GM21825 (cell line): ENCODE measurements around the gene FARP1.
"Not testable (repeated sequence)": the region's sequence is repeated elsewhere in the genome, so short reads cannot be mapped to it uniquely, and the experiment has no call there.

Experiments used
- ATAC-seq: cut with Tn5 transposase; IDR thresholded peaks from one replicate; pipeline ENCODE4 v1.9.1; 2021; ENCODE audit warnings: mild to moderate bottlenecking, moderate library complexity; ENCODE audit not compliant: unreplicated experiment

Gene FARP1

GRCh38 chr13:98222816-98223215 lies 79.9 kb downstream of the FARP1 start:
- ATAC-seq = no peak

- ATAC-seq = no peak
These were observed 80.8 kb downstream of the FARP1 start for GRCh38 chr13:98223741-98224140.

GRCh38 chr13:98224557-98224956 lies 81.7 kb downstream of the FARP1 start:
- ATAC-seq = no peak

GRCh38 chr13:98225036-98225940 lies 82.4 kb downstream of the FARP1 start:
- no peak for ATAC-seq

GRCh38 chr13:98226496-98226895 lies 83.6 kb downstream of the FARP1 start:
- ATAC-seq = no peak

- ATAC-seq = no peak
These were observed 85.9 kb downstream of the FARP1 start for GRCh38 chr13:98228661-98229341.

- not testable (repeated sequence) for ATAC-seq
These were observed 87.9 kb downstream of the FARP1 start for GRCh38 chr13:98230762-98231161.

- ATAC-seq = no peak
These were observed 89.6 kb downstream of the FARP1 start for GRCh38 chr13:98232456-98232855.

- ATAC-seq = no peak
These were observed 90.2 kb downstream of the FARP1 start for GRCh38 chr13:98233127-98233526.

- ATAC-seq = no peak
These were observed 91.5 kb downstream of the FARP1 start for GRCh38 chr13:98234348-98234747.

GRCh38 chr13:98236197-98236596 lies 93.3 kb downstream of the FARP1 start:
- no peak for ATAC-seq

GRCh38 chr13:98237331-98237730 lies 94.4 kb downstream of the FARP1 start:
- ATAC-seq = no peak

GRCh38 chr13:98239162-98240076 lies 96.5 kb downstream of the FARP1 start:
- no peak for ATAC-seq

- ATAC-seq = no peak
These were observed 97.2 kb downstream of the FARP1 start for GRCh38 chr13:98240135-98240534.

- no peak for ATAC-seq
These were observed 98.1 kb downstream of the FARP1 start for GRCh38 chr13:98240974-98241373.

GRCh38 chr13:98241976-98242375 lies 99.1 kb downstream of the FARP1 start:
- ATAC-seq = no peak

- ATAC-seq = no peak
These were observed 99.5 kb downstream of the FARP1 start for GRCh38 chr13:98242403-98242802.

- ATAC-seq = no peak
These were observed 101.0 kb downstream of the FARP1 start for GRCh38 chr13:98243929-98244272.

- ATAC-seq = no peak
These were observed 103.8 kb downstream of the FARP1 start for GRCh38 chr13:98246538-98247172.

- no peak for ATAC-seq
These were observed 108.8 kb downstream of the FARP1 start for GRCh38 chr13:98251708-98252107.
